ENCODE measurements around the gene RAPGEF5. TPM values are rescaled to one million over a fixed set of nuclear protein-coding genes. Genes with fewer than 3 reads are reported as not detected.

The RAPGEF5 gene
- total RNA-seq, 3 donors from 2014 or later = 18.7 to 78.0 (median 41.9) TPM

DNA sequence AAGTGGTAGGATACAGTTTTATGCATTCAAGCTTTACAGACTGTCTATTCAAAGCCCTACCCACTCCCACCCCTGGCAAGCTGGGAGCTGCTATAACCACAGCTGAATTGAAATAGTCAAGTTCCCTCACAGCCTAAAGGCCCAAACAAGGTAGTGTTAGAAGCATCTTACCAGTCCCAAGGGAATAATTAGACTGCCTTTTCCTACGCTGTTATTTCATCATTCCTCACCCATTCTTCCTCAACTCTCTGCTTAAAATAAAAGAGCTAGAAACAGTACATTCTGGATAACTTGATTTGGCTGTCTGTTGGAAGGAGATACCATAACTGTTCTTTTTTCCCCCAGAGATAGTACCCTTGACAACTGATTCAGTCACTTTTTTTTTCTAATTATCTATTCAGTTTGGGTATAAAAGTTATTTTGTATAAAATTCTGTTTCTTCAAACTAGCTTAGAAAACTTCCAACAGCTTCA lies 54.0 kb downstream of the RAPGEF5 start:
- no peak for DNase-seq (ENCODE audit: low spot score in 2 of 2)
- Histone ChIP-seq H3K4me3 (no peak overlapping the region), H3K4me1 (no peaks in the 10 kb centered on the region), H3K27me3 (no peaks in the 10 kb centered on the region), H3K27ac (no peak overlapping the region), H3K36me3 (no peaks in the 10 kb centered on the region), H3K9me3 (no peaks in the 10 kb centered on the region)
- intact Hi-C loops (cut with DNase I; ENCODE audit: low total_unique reads) = no loop called here
- TF ChIP-seq, protein P1, sequence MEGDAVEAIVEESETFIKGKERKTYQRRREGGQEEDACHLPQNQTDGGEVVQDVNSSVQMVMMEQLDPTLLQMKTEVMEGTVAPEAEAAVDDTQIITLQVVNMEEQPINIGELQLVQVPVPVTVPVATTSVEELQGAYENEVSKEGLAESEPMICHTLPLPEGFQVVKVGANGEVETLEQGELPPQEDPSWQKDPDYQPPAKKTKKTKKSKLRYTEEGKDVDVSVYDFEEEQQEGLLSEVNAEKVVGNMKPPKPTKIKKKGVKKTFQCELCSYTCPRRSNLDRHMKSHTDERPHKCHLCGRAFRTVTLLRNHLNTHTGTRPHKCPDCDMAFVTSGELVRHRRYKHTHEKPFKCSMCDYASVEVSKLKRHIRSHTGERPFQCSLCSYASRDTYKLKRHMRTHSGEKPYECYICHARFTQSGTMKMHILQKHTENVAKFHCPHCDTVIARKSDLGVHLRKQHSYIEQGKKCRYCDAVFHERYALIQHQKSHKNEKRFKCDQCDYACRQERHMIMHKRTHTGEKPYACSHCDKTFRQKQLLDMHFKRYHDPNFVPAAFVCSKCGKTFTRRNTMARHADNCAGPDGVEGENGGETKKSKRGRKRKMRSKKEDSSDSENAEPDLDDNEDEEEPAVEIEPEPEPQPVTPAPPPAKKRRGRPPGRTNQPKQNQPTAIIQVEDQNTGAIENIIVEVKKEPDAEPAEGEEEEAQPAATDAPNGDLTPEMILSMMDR (IDR thresholded peaks at IDR 0.05) = no peak
- no peak for TF ChIP-seq POLR2AphosphoS5 (IDR thresholded peaks at IDR 0.05)
- no peak for TF ChIP-seq POLR2A (IDR thresholded peaks at IDR 0.05)

DNA sequence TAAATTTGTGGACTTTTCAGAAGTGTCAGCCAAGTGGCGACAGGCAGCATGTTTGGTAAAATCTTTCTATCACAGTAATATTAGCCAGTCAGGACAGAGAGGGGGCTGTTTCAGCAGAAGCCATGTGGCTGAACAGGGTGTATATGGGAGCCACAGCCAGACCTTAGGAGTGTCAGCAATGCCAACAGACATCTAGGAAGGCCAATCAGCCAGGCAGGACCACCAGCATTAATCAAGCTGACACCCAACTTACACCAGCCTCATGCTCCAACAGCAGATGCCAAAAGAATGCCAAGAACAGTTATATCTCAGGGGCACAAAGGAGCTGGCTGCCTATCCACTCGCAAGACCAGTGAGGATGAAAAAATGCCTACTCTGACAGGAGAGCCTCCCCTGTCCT lies 54.8 kb downstream of the RAPGEF5 start:
- no peaks in the 10 kb centered on the region for H3K27me3 ChIP-seq
- H3K36me3 ChIP-seq = no peaks in the 10 kb centered on the region
- H3K27ac ChIP-seq = no peak overlapping the region
- no peaks in the 10 kb centered on the region for H3K9me3 ChIP-seq
- no peaks in the 10 kb centered on the region for H3K4me1 ChIP-seq
- DNase-seq (ENCODE audit: low spot score in 2 of 2) = no peak
- intact Hi-C loops (cut with DNase I; ENCODE audit: low total_unique reads) = no loop called here
- TF ChIP-seq POLR2A (IDR thresholded peaks at IDR 0.05) = no peak
- TF ChIP-seq, protein P1 (IDR thresholded peaks at IDR 0.05) = no peak
- no peak for TF ChIP-seq POLR2AphosphoS5 (IDR thresholded peaks at IDR 0.05)
- H3K4me3 ChIP-seq = no peak overlapping the region

- intact Hi-C loops (cut with DNase I; ENCODE audit: low total_unique reads) = no loop called here
- Histone ChIP-seq H3K4me1 (no peaks in the 10 kb centered on the region), H3K27ac (no peak overlapping the region)
These were observed 55.2 kb downstream of the RAPGEF5 start for GRCh38 chr7:22301790-22302189.

DNA sequence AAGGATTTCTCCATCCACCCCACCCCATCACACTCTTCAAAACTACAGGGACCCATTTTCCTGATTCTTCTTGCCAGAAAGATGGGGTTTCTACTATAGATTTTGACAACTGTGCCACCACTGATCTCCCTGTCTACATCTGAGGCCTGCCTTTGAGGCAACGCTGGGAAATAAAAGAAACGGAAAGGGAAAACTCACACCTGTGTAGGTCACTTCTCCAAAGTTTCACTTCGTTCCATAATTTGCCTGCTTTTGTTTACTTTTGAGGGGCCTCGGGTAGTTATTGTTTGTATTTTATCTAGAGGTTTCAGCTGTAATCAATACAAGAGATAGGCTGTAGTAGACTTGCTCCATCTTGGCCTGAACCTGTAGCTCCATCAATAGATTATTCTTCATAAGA lies 56.1 kb downstream of the RAPGEF5 start:
- intact Hi-C loops (cut with DNase I; ENCODE audit: low total_unique reads) = no loop called here

More at GRCh38 chr7:22301790-22302189, 55.2 kb downstream of the RAPGEF5 start:
- H3K9me3 ChIP-seq = no peaks in the 10 kb centered on the region
- DNase-seq (ENCODE audit: low spot score in 2 of 2) = no peak
- no peaks in the 10 kb centered on the region for H3K27me3 ChIP-seq
- no peak overlapping the region for H3K4me3 ChIP-seq
- TF ChIP-seq, protein P1 (IDR thresholded peaks at IDR 0.05) = no peak
- TF ChIP-seq POLR2AphosphoS5 (IDR thresholded peaks at IDR 0.05) (no peak), POLR2A (IDR thresholded peaks at IDR 0.05) (no peak)
- no peaks in the 10 kb centered on the region for H3K36me3 ChIP-seq

GRCh38 chr7:22296916-22297315 lies 60.0 kb downstream of the RAPGEF5 start:
- DNase-seq (ENCODE audit: low spot score in 2 of 2) = no peak
- Histone ChIP-seq H3K9me3 (no peaks in the 10 kb centered on the region), H3K27ac (no peak overlapping the region), H3K4me3 (no peak overlapping the region), H3K36me3 (no peaks in the 10 kb centered on the region), H3K4me1 (no peaks in the 10 kb centered on the region), H3K27me3 (no peaks in the 10 kb centered on the region)
- intact Hi-C loops (cut with DNase I; ENCODE audit: low total_unique reads) = loop anchor here (5.0 kb wide), 1 partner anchor 195 kb away; no protein-coding TSS in a partner anchor
- no peak for TF ChIP-seq POLR2A (IDR thresholded peaks at IDR 0.05)
- TF ChIP-seq POLR2AphosphoS5 (IDR thresholded peaks at IDR 0.05) = no peak
- TF ChIP-seq, protein P1 (IDR thresholded peaks at IDR 0.05) = no peak

More for the DNA sequence above, 56.1 kb downstream of the RAPGEF5 start:
- TF ChIP-seq POLR2A (IDR thresholded peaks at IDR 0.05) = no peak
- TF ChIP-seq, protein P1 (IDR thresholded peaks at IDR 0.05) = no peak
- no peak overlapping the region for H3K4me3 ChIP-seq
- H3K27me3 ChIP-seq = no peaks in the 10 kb centered on the region
- H3K4me1 ChIP-seq = no peaks in the 10 kb centered on the region
- H3K36me3 ChIP-seq = no peaks in the 10 kb centered on the region
- H3K9me3 ChIP-seq = no peaks in the 10 kb centered on the region
- DNase-seq (ENCODE audit: low spot score in 2 of 2) = no peak
- H3K27ac ChIP-seq = no peak overlapping the region
